IMR-90 (cell line): Measurements from ENCODE around the gene NXPH1.

Source experiments
- ELK1 ChIP-seq: fragments of 150-350 bp; IDR thresholded peaks from 2 replicates; pipeline ENCODE4 v1.6.1; 2016; ENCODE audit warnings: low read depth, mild to moderate bottlenecking, low read length, moderate library complexity, borderline replicate concordance
- NFE2L2 ChIP-seq: fragments of 150-350 bp; IDR thresholded peaks from 2 replicates; pipeline ENCODE4 v1.6.1; 2016; ENCODE audit warnings: low read depth, mild to moderate bottlenecking, low read length
- TF ChIP-seq, protein P1 (sequence below): conservative IDR thresholded peaks from 2 replicates; pipeline ENCODE4 v1.5.1; 2012; ENCODE audit warnings: mild to moderate bottlenecking, low read depth, low read length, improper control_type of control experiment

GRCh38 chr7:8601121-8601520 is 167.7 kb downstream of the NXPH1 start:
- TF ChIP-seq, protein P1, sequence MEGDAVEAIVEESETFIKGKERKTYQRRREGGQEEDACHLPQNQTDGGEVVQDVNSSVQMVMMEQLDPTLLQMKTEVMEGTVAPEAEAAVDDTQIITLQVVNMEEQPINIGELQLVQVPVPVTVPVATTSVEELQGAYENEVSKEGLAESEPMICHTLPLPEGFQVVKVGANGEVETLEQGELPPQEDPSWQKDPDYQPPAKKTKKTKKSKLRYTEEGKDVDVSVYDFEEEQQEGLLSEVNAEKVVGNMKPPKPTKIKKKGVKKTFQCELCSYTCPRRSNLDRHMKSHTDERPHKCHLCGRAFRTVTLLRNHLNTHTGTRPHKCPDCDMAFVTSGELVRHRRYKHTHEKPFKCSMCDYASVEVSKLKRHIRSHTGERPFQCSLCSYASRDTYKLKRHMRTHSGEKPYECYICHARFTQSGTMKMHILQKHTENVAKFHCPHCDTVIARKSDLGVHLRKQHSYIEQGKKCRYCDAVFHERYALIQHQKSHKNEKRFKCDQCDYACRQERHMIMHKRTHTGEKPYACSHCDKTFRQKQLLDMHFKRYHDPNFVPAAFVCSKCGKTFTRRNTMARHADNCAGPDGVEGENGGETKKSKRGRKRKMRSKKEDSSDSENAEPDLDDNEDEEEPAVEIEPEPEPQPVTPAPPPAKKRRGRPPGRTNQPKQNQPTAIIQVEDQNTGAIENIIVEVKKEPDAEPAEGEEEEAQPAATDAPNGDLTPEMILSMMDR: no peak
- TF ChIP-seq ELK1 (no peak), NFE2L2 (no peak)
